Measurements from ENCODE around the gene SYT8. TPM values are rescaled to one million over a fixed set of nuclear protein-coding genes. Genes with fewer than 3 reads are reported as not detected.

SYT8 gene
- total RNA-seq, 1 experiment from 2014 or later, result not detected

DNA sequence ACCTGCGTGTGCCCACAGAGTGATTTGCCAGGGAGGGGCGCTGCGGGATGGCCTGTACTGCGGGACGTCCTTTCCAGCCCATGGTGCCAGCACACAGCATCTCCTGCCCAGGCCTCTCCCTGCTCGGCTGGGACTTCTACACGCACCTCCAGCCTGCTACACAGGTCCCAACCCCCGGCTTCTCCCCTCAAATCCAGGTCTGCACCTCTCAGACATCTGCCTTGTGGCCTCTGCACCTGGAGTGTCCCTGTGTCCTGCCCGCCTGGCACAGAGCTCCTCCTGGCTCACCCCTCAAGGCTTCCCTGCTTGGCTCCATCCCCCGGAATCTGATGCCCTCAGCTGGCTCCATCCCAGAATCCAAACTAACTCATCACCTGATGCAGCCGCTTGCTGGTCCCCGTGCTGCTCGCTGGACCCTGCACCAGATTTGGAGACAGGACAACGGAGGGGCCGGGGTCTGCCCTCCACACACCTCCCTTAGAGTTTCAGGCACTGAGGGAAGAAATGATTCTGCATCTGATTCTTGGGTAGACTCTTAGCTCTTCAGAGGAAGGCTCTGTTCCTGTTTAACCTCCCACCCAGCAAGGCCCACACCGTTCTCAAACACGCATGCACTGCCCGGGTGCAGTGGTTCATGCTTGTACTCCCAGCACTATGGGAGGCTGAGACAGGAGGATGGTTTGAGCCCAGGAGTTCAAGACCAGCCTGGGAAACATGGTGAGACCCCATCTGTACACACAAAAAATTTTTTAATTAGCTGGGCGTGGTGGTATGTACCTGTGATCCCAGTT, 14.0 kb downstream of the SYT8 start:
- Mint-ChIP-seq H3K4me1 (peaks cover 2 to 5% of the 10 kb centered on the region in 2 experiments; a peak in 3 of 4 replicates), H3K9me3 (no peaks in the 10 kb centered on the region), H3K4me3 (no peak overlapping the region), H3K27me3 (ENCODE audit: low read depth) (peaks cover 29% of the 10 kb centered on the region), H3K36me3 (ENCODE audit: insufficient read depth in 1 of 3, low read depth in 3 of 3) (no peaks in the 10 kb centered on the region), H3K27ac (no peak overlapping the region)
- Histone ChIP-seq H2BK12ac (ENCODE audit: insufficient read length, low read depth, low read length) (no peak overlapping the region), H4K91ac (ENCODE audit: insufficient read length, low read depth, low read length) (no peak overlapping the region), H3K27me3 (ENCODE audit: insufficient read depth, low read length) (no peaks in the 10 kb centered on the region), H3K56ac (ENCODE audit: insufficient read length, low read depth, low read length) (no peak overlapping the region), H3K23ac (ENCODE audit: insufficient read length, low read depth, low read length) (no peak overlapping the region), H2BK120ac (ENCODE audit: low read depth, low read length, poor library complexity, severe bottlenecking) (no peak overlapping the region), H2BK15ac (ENCODE audit: low read depth, low read length) (no peak overlapping the region), H2BK5ac (ENCODE audit: insufficient read length, low read length) (no peak overlapping the region), H3K9ac (ENCODE audit: extremely low read depth, insufficient read length, low read length) (no peak overlapping the region), H3K4me1 (ENCODE audit: insufficient read depth, low read length) (no peaks in the 10 kb centered on the region), H2AK5ac (ENCODE audit: insufficient read length, low read length) (no peak overlapping the region), H3K14ac (ENCODE audit: insufficient read depth, low read length) (no peak overlapping the region), H3K27ac (ENCODE audit: insufficient read length, low read depth, low read length) (no peak overlapping the region), H3K23me2 (ENCODE audit: insufficient read length, low read depth, low read length, poor library complexity, severe bottlenecking) (no peaks in the 10 kb centered on the region), H4K8ac (replicated peaks; ENCODE audit: insufficient read length, low read depth, low read length) (no peak overlapping the region), H3K9me3 (ENCODE audit: control insufficient read depth, low read depth, low read length) (no peaks in the 10 kb centered on the region), H3K18ac (ENCODE audit: insufficient read length, low read depth, low read length) (no peak overlapping the region), H2BK20ac (ENCODE audit: low read depth, low read length, poor library complexity, severe bottlenecking) (no peak overlapping the region), H3K79me2 (ENCODE audit: insufficient read depth, low read length) (no peaks in the 10 kb centered on the region), H3K4me2 (ENCODE audit: insufficient read depth, insufficient read length, low read length) (no peak overlapping the region), H3T11ph (ENCODE audit: low read length) (no peak overlapping the region), H3K79me1 (ENCODE audit: insufficient read depth, low read depth, low read length, poor library complexity, severe bottlenecking) (no peaks in the 10 kb centered on the region), H2AFZ (ENCODE audit: low read length) (no peak overlapping the region), H4K5ac (ENCODE audit: insufficient read length, low read depth, low read length) (no peak overlapping the region), H4K20me1 (ENCODE audit: control insufficient read depth, insufficient read depth, insufficient read length) (no peaks in the 10 kb centered on the region), H3K4ac (ENCODE audit: low read depth, low read length) (no peak overlapping the region)
- DNase-seq, result no peak
- TF ChIP-seq, protein P1, sequence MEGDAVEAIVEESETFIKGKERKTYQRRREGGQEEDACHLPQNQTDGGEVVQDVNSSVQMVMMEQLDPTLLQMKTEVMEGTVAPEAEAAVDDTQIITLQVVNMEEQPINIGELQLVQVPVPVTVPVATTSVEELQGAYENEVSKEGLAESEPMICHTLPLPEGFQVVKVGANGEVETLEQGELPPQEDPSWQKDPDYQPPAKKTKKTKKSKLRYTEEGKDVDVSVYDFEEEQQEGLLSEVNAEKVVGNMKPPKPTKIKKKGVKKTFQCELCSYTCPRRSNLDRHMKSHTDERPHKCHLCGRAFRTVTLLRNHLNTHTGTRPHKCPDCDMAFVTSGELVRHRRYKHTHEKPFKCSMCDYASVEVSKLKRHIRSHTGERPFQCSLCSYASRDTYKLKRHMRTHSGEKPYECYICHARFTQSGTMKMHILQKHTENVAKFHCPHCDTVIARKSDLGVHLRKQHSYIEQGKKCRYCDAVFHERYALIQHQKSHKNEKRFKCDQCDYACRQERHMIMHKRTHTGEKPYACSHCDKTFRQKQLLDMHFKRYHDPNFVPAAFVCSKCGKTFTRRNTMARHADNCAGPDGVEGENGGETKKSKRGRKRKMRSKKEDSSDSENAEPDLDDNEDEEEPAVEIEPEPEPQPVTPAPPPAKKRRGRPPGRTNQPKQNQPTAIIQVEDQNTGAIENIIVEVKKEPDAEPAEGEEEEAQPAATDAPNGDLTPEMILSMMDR (conservative IDR thresholded peaks at IDR 0.05), result no peak
- WGBS (ENCODE audit: extremely low coverage, insufficient read length, low lambda C conversion rate), result no CpG with 5 or more reads among the region's 19 CpGs

All from H9 (cell line).